ENCODE measurements around the gene UNC5A. TPM values are rescaled to one million over a fixed set of nuclear protein-coding genes. Genes with fewer than 3 reads are reported as not detected.

Gene UNC5A
- total and polyA plus RNA-seq, 12 donors = 0.01 to 0.35 (median 0.08) TPM; not detected in 7

GRCh38 chr5:176921714-176922113 is 111.4 kb downstream of the UNC5A start:
- H3K4me3 ChIP-seq = no peak overlapping the region
- WGBS, 2 donors = 91% methylated on average over 3 of the region's 3 CpGs
- peaks cover 0 to 47% (median 0%) of the 10 kb centered on the region in 9 donors for H3K36me3 ChIP-seq
- DNase-seq = no peak
- H3K9me3 ChIP-seq = no peaks in the 10 kb centered on the region
- H3K27ac ChIP-seq = no peak overlapping the region
- no peaks in the 10 kb centered on the region for H3K4me1 ChIP-seq
- no peaks in the 10 kb centered on the region for H3K27me3 ChIP-seq
- intact Hi-C loops (cut with DNase I) = no loop called here
- ATAC-seq = no peak
- TF ChIP-seq, protein P1, sequence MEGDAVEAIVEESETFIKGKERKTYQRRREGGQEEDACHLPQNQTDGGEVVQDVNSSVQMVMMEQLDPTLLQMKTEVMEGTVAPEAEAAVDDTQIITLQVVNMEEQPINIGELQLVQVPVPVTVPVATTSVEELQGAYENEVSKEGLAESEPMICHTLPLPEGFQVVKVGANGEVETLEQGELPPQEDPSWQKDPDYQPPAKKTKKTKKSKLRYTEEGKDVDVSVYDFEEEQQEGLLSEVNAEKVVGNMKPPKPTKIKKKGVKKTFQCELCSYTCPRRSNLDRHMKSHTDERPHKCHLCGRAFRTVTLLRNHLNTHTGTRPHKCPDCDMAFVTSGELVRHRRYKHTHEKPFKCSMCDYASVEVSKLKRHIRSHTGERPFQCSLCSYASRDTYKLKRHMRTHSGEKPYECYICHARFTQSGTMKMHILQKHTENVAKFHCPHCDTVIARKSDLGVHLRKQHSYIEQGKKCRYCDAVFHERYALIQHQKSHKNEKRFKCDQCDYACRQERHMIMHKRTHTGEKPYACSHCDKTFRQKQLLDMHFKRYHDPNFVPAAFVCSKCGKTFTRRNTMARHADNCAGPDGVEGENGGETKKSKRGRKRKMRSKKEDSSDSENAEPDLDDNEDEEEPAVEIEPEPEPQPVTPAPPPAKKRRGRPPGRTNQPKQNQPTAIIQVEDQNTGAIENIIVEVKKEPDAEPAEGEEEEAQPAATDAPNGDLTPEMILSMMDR (IDR thresholded peaks at IDR 0.05) = no peak

- ATAC-seq = no peak
- peaks cover 0 to 40% (median 0%) of the 10 kb centered on the region in 9 donors for H3K36me3 ChIP-seq
- no peak overlapping the region for H3K4me3 ChIP-seq
- intact Hi-C loops (cut with DNase I) = no loop called here
- no peaks in the 10 kb centered on the region for H3K9me3 ChIP-seq
- H3K4me1 ChIP-seq = no peaks in the 10 kb centered on the region
- WGBS, 2 donors = 90 to 93% methylated on average over 2 of the region's 2 CpGs
- H3K27me3 ChIP-seq = no peaks in the 10 kb centered on the region
- no peak for DNase-seq
- no peak overlapping the region for H3K27ac ChIP-seq
- TF ChIP-seq, protein P1 (IDR thresholded peaks at IDR 0.05) = no peak
Measured at GRCh38 chr5:176922817-176923216, 112.5 kb downstream of the UNC5A start.

- Histone ChIP-seq H3K36me3 (peaks cover 0 to 61% (median 25%) of the 10 kb centered on the region in 9 donors), H3K27me3 (no peaks in the 10 kb centered on the region), H3K9me3 (no peaks in the 10 kb centered on the region), H3K27ac (no peak overlapping the region), H3K4me3 (no peak overlapping the region), H3K4me1 (no peaks in the 10 kb centered on the region)
- ATAC-seq (no peak), DNase-seq (no peak)
- 94 to 99% methylated on average over 3 of the region's 3 CpGs for WGBS, 2 donors
- TF ChIP-seq, protein P1 (IDR thresholded peaks at IDR 0.05) = no peak
- intact Hi-C loops (cut with DNase I) = no loop called here
Measured at GRCh38 chr5:176927562-176927961, 117.2 kb downstream of the UNC5A start.

DNA sequence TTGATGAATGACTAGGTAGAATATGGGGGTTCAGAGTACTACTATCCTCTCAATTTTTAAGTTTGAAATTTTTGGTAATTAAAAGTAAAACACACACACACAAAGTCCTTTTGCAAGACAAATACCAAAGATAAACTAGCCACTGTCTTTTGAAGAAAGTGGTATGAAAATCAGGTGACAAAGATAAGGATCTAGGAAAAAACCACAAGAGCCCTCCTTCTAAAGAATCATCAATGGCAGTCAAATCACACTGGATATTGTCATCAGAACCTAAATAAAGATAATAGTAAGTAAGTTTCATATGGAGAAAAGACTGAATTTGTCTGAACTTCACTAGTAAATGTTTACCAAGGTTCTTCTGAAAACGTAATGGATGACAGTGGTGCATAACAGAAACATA is 119.3 kb downstream of the UNC5A start:
- Histone ChIP-seq H3K4me1 (no peaks in the 10 kb centered on the region), H3K9me3 (no peaks in the 10 kb centered on the region), H3K27ac (no peak overlapping the region), H3K4me3 (no peak overlapping the region), H3K27me3 (no peaks in the 10 kb centered on the region), H3K36me3 (peaks cover 0 to 75% (median 25%) of the 10 kb centered on the region in 9 donors)
- TF ChIP-seq, protein P1 (IDR thresholded peaks at IDR 0.05) = no peak
- intact Hi-C loops (cut with DNase I) = no loop called here
- no peak for ATAC-seq
- no peak for DNase-seq
- 91 to 95% methylated on average over 1 of the region's 1 CpG for WGBS, 2 donors

Other genes starting within 250 kb of the UNC5A start
- 1 to 10 TPM in 1 of 10 donors, under 1 TPM in 9; 0.06 to 1.0 (median 0.38) TPM for gene GPRIN1, start 200.4 kb upstream of the UNC5A start, total RNA-seq
- under 1 TPM; 0.22 to 0.26 TPM for gene GPRIN1, start 200.4 kb upstream of the UNC5A start, polyA plus RNA-seq
- gene SNCB, start 180.0 kb upstream of the UNC5A start, total RNA-seq = under 1 TPM in 2 of 10 donors, not detected in 8; 0.35 to 0.39 TPM
- gene SNCB, start 180.0 kb upstream of the UNC5A start, polyA plus RNA-seq = not detected
- gene EIF4E1B, start 179.9 kb upstream of the UNC5A start, total RNA-seq = not detected
- not detected for gene EIF4E1B, start 179.9 kb upstream of the UNC5A start, polyA plus RNA-seq
- gene TSPAN17, start 163.1 kb upstream of the UNC5A start, total RNA-seq = 10 to 100 TPM; 20.8 to 48.3 (median 27.3) TPM
- gene TSPAN17, start 163.1 kb upstream of the UNC5A start, polyA plus RNA-seq = 10 to 100 TPM; 13.2 to 27.6 TPM
- gene HK3, start 88.8 kb downstream of the UNC5A start, total RNA-seq = 10 to 100 TPM in 1 of 10 donors, 1 to 10 TPM in 7, under 1 TPM in 2; 0.68 to 18.7 (median 2.9) TPM
- gene HK3, start 88.8 kb downstream of the UNC5A start, polyA plus RNA-seq = 10 to 100 TPM in 1 of 2 donors, 1 to 10 TPM in 1; 4.5 to 17.2 TPM
- gene UIMC1, start 196.2 kb downstream of the UNC5A start, total RNA-seq = 10 to 100 TPM; 25.2 to 45.5 (median 36.8) TPM
- 10 to 100 TPM; 24.0 to 25.0 TPM for gene UIMC1, start 196.2 kb downstream of the UNC5A start, polyA plus RNA-seq
- 10 to 100 TPM in 2 of 10 donors, 1 to 10 TPM in 8; 7.2 to 11.0 (median 8.7) TPM for gene ZNF346, start 212.1 kb downstream of the UNC5A start, total RNA-seq
- 1 to 10 TPM; 4.8 to 6.7 TPM for gene ZNF346, start 212.1 kb downstream of the UNC5A start, polyA plus RNA-seq